Endothelial cell of umbilical vein (primary cell): ENCODE measurements around the gene FYN. TPM values are rescaled to one million over a fixed set of nuclear protein-coding genes. Genes with fewer than 3 reads are reported as not detected.

Experiments
- BruUV-seq: library from RNA; stranded (reverse); fragments of 400-500 nt; replicated peaks from 2 replicates; lab custom pipeline; 2021; lab: Mats Ljungman, UMichigan
- CTCF ChIA-PET: fragments of 300-600, 350-600 bp; sonication (Branson Sonifier 250); formaldehyde crosslinking; loops from one replicate; lab custom pipeline; 2021; ENCODE audit warnings: antibody characterized with exemption, inconsistent platforms; lab: Charles Lee
- POLR2A ChIA-PET: fragments of 300-600, 350-600 bp; sonication (Branson Sonifier 250); formaldehyde crosslinking; loops from one replicate; lab custom pipeline; 2021; ENCODE audit warnings: antibody characterized with exemption, inconsistent platforms; lab: Charles Lee
- DNase-seq: peaks from one replicate; pipeline ENCODE4 v3.0.0-alpha.2; 2011; ENCODE audit warnings: low read depth, low spot score
- FAIRE-seq: peaks from 2 replicates; lab custom pipeline; 2011; peaks lifted over from hg19 to GRCh38; lab: Jason Lieb, UNC
- H2AFZ ChIP-seq: 2 replicates; pipeline ENCODE4 v1.6.0; 2012; ENCODE audit warnings: low read depth, low read length, control low read depth, inconsistent platforms
- H3K27ac ChIP-seq: 2 replicates; pipeline ENCODE4 v1.5.1; 2011; ENCODE audit warnings: low read depth, mild to moderate bottlenecking, control low read depth, low read length, moderate library complexity; ENCODE audit not compliant: insufficient read depth
- H3K27me3 ChIP-seq, 2 experiments: 2 replicates each; pipeline versions ENCODE4 v1.6.0 to v1.6.1; 2011; ENCODE audit warnings: low read length in 2 of 2, mixed read lengths in 1 of 2; ENCODE audit not compliant: control insufficient read depth in 2 of 2, insufficient read depth in 2 of 2
- H3K36me3 ChIP-seq, 2 experiments: 2 replicates in 1 of 2; 3 replicates in 1 of 2; pipeline ENCODE4 v1.5.1; 2011; ENCODE audit warnings: low read length in 2 of 2, mild to moderate bottlenecking in 1 of 2, moderate library complexity in 1 of 2; ENCODE audit not compliant: control insufficient read depth in 2 of 2, insufficient read depth in 2 of 2; ENCODE audit errors: extremely low read depth in 1 of 2
- H3K4me1 ChIP-seq: 3 replicates; pipeline ENCODE4 v1.5.1; 2011; ENCODE audit warnings: mild to moderate bottlenecking, low read length; ENCODE audit not compliant: control insufficient read depth, insufficient read depth; ENCODE audit errors: extremely low read depth
- H3K4me2 ChIP-seq: 2 replicates; pipeline ENCODE4 v1.6.1; 2011; ENCODE audit warnings: low read length, control low read depth, mixed read lengths; ENCODE audit not compliant: insufficient read depth
- H3K4me3 ChIP-seq, 3 experiments: fragments of 200-600 bp in 1 of 3; sonication (generic), shearing (Covaris generic) in 1 of 3; replicated peaks in 1 of 3; 2 replicates each; pipeline ENCODE4 v1.5.1; 2011 to 2016; ENCODE audit warnings: control low read depth in 3 of 3, low read length in 3 of 3, mild to moderate bottlenecking in 2 of 3, inconsistent platforms in 1 of 3, low read depth in 1 of 3, moderate library complexity in 1 of 3; ENCODE audit not compliant: insufficient read depth in 1 of 3
- H3K79me2 ChIP-seq: 2 replicates; pipeline ENCODE4 v1.6.0; 2012; ENCODE audit warnings: low read length, inconsistent platforms; ENCODE audit not compliant: control insufficient read depth, insufficient read depth
- H3K9ac ChIP-seq: replicated peaks from 2 replicates; pipeline ENCODE3; 2011; ENCODE audit warnings: low read length, control low read depth; ENCODE audit not compliant: insufficient read depth; ENCODE audit errors: extremely low read depth
- H3K9me1 ChIP-seq: replicated peaks from 3 replicates; pipeline ENCODE4 v1.6.0; 2011; ENCODE audit warnings: mild to moderate bottlenecking, low read length; ENCODE audit not compliant: control insufficient read depth, insufficient read depth; ENCODE audit errors: extremely low read depth
- H3K9me3 ChIP-seq: replicated peaks from 2 replicates; pipeline ENCODE4 v1.5.1; 2012; ENCODE audit warnings: low read length, inconsistent platforms; ENCODE audit not compliant: control insufficient read depth, insufficient read depth
- H4K20me1 ChIP-seq: replicated peaks from 2 replicates; pipeline ENCODE3; 2011; ENCODE audit warnings: mild to moderate bottlenecking, low read length; ENCODE audit not compliant: control insufficient read depth, insufficient read depth; ENCODE audit errors: extremely low read depth
- EZH2 ChIP-seq: IDR thresholded peaks from 2 replicates; pipeline ENCODE4 v1.6.1; 2012; ENCODE audit warnings: borderline replicate concordance, low read depth, mild to moderate bottlenecking, moderate library complexity, low read length, inconsistent platforms; ENCODE audit not compliant: severe bottlenecking
- FOS ChIP-seq: IDR thresholded peaks from 2 replicates; pipeline ENCODE4 v1.6.1; 2011; ENCODE audit warnings: mild to moderate bottlenecking, low read length, moderate library complexity, borderline replicate concordance; ENCODE audit not compliant: insufficient read depth
- GATA2 ChIP-seq: IDR thresholded peaks from 2 replicates; pipeline ENCODE4 v1.7.0; 2011; ENCODE audit warnings: low read depth, mild to moderate bottlenecking, moderate library complexity, mixed read lengths, low read length; ENCODE audit not compliant: insufficient read length, insufficient read depth
- JUN ChIP-seq: IDR thresholded peaks from 2 replicates; pipeline ENCODE4 v1.6.1; 2011; ENCODE audit warnings: borderline replicate concordance, low read depth; ENCODE audit not compliant: insufficient read length, insufficient read depth
- MYC ChIP-seq: IDR thresholded peaks from one replicate; pipeline ENCODE4 v1.6.1; 2011; ENCODE audit warnings: mild to moderate bottlenecking, low read depth, low read length
- POLR2A ChIP-seq: IDR thresholded peaks from 2 replicates; pipeline ENCODE4 v1.6.1; 2012; ENCODE audit warnings: low read depth, mild to moderate bottlenecking, control low read depth, low read length
- POLR2AphosphoS5 ChIP-seq: IDR thresholded peaks from 2 replicates; pipeline ENCODE4 v1.6.1; 2012; ENCODE audit warnings: low read depth, mild to moderate bottlenecking, control low read depth, low read length, moderate library complexity; ENCODE audit not compliant: insufficient read depth
- dilution Hi-C: fragments of 300-500 bp; cut with MboI; formaldehyde crosslinking; loops from one replicate; pipeline ENCODE4 v1.15.0; 2019; ENCODE audit warnings: low sequenced_read_pairs; ENCODE audit not compliant: extremely low pct_ligation_motif_present
- intact Hi-C: fragments of 100-400 bp; cut with micrococcal nuclease; formaldehyde crosslinking; loops from one replicate; pipeline ENCODE4 v1.10.0; 2022
- polyA plus RNA-seq, 4 experiments: library from polyadenylated mRNA; depleted of rRNA in 3 of 4; stranded (reverse) in 3 of 4; unstranded in 1 of 4; fragments of >200 nt; gene quantifications; 2 replicates each; pipeline versions ENCODE4 v1.2.1 to v1.2.3, GENCODE V29; 2011 to 2012; ENCODE audit warnings: missing spikeins in 1 of 4
- total RNA-seq: library from RNA; stranded (reverse); gene quantifications from 2 replicates; pipeline ENCODE4 v1.2.3, GENCODE V29; 2021
- TF ChIP-seq, protein P1 (sequence below), 2 donors: IDR thresholded peaks; 1 replicate in 1 of 2; 2 replicates in 1 of 2; pipeline ENCODE4 v1.5.1; 2011; ENCODE audit warnings: low read length in 2 of 2, mild to moderate bottlenecking in 2 of 2, moderate library complexity in 2 of 2, control low read depth in 1 of 2, inconsistent platforms in 1 of 2, low read depth in 1 of 2; ENCODE audit not compliant: insufficient read depth in 1 of 2; ENCODE audit errors: extremely low read depth in 1 of 2
- TF ChIP-seq, protein P2 (sequence below): IDR thresholded peaks from 2 replicates; pipeline ENCODE4 v1.6.1; 2011; ENCODE audit not compliant: insufficient read depth, insufficient read length

FYN gene
- total and polyA plus RNA-seq, 2 donors (not counting 3 experiments of a cell fraction or from before 2014, with no cell fraction given), result 69.0 to 143 TPM

DNA sequence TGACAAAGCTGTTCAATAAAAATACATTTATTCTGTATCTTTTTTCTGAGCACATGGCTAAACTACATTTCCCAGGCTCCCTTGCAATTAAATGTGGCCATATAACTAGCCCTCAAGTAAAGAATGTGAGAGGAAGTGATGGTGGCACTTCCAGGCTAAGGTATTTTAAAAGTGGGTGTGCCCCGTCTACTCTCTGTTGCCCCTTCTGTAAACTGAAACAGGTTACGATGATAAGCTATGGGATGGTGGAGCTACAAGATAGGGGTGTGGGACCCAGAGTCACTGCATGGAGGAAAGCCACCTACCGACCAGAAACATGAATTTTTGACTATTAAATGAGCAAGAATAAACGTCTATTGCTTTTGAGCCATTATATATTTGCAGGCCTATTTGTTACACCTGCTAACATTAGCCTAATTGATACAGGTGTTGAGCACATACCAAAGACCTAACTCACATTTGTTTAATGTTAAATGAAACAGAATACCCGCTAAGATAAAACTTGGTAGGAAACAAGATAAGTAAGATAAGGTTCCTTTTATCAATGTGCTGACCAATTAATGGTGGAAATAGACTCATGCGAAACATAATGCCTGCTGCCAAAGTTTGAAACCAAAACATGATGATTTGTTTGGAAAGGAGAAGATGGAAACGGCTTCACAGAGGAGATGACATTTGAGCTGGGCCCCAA is 3.1 kb downstream of the FYN start:
- TF ChIP-seq POLR2A (no peak), GATA2 (peak; percentile 41)
- DNase-seq (no peak), FAIRE-seq (peak; percentile 40)
- Histone ChIP-seq H3K9me3 (no peaks in the 10 kb centered on the region), H3K9me1 (no peaks in the 10 kb centered on the region), H3K27me3 (no peaks in the 10 kb centered on the region), H3K27ac (no peak overlapping the region), H4K20me1 (peaks cover 9% of the 10 kb centered on the region), H3K4me1 (peaks cover 30% of the 10 kb centered on the region), H3K4me2 (peak overlapping the region; percentile 44), H2AFZ (no peak overlapping the region), H3K9ac (no peak overlapping the region), H3K36me3 (no peaks in the 10 kb centered on the region), H3K4me3 (peak overlapping the region in 1 of 3 experiments; percentile 66), H3K79me2 (peaks cover 69% of the 10 kb centered on the region)
- intact Hi-C loops (loop anchor here (2.0 to 5.0 kb wide), 3 partner anchors 45 to 388 kb away; partner anchors contain the start of gene REV3L), dilution Hi-C loops (no loop called here)
- ChIA-PET CTCF (interaction anchor here (1.4 kb wide), 1 partner anchor 25 kb away, joined by 3 read pairs; no protein-coding TSS in a partner anchor), POLR2A (no interaction called here)
- no TSS peak for BruUV-seq

DNA sequence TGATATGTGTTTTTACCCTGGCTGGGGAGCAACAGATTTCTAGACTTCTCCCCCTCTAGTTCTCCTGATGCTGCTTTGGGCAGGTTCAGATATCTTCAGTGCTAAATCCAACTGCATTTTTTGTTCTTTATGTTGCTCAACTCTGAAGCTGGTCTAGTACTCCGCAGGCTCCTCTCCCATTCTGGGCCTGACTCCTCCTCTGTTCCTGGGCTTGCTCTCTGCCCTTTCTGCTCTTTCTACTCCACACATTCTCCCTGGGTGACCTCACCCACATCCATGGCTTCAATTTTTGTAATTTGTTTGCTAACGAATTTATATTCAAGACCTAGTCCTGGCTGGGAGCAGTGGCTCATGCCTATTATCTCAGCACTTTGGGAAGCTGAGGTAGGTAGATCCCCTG is 6.4 kb downstream of the FYN start:
- peaks cover 14% of the 10 kb centered on the region for H4K20me1 ChIP-seq
- no peaks in the 10 kb centered on the region for H3K27me3 ChIP-seq
- no peak overlapping the region for H3K4me3 ChIP-seq
- peaks cover 14% of the 10 kb centered on the region for H3K4me1 ChIP-seq
- ChIA-PET POLR2A (no interaction called here), CTCF (interaction anchor here (0.7 to 1.6 kb wide), 2 partner anchors 49 to 157 kb away, joined by 3 to 4 read pairs; no protein-coding TSS in a partner anchor)
- BruUV-seq, result no TSS peak
- H3K27ac ChIP-seq, result no peak overlapping the region
- DNase-seq (no peak), FAIRE-seq (no peak)
- no peak overlapping the region for H2AFZ ChIP-seq
- H3K36me3 ChIP-seq, result no peaks in the 10 kb centered on the region
- dilution Hi-C loops, result no loop called here
- no peak overlapping the region for H3K4me2 ChIP-seq
- no peak for TF ChIP-seq MYC
- TF ChIP-seq, protein P1, sequence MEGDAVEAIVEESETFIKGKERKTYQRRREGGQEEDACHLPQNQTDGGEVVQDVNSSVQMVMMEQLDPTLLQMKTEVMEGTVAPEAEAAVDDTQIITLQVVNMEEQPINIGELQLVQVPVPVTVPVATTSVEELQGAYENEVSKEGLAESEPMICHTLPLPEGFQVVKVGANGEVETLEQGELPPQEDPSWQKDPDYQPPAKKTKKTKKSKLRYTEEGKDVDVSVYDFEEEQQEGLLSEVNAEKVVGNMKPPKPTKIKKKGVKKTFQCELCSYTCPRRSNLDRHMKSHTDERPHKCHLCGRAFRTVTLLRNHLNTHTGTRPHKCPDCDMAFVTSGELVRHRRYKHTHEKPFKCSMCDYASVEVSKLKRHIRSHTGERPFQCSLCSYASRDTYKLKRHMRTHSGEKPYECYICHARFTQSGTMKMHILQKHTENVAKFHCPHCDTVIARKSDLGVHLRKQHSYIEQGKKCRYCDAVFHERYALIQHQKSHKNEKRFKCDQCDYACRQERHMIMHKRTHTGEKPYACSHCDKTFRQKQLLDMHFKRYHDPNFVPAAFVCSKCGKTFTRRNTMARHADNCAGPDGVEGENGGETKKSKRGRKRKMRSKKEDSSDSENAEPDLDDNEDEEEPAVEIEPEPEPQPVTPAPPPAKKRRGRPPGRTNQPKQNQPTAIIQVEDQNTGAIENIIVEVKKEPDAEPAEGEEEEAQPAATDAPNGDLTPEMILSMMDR (IDR thresholded peaks at IDR 0.05; ENCODE audit: extremely low read depth in 1 of 2, insufficient read depth in 1 of 2, low read depth in 1 of 2, low read length in 2 of 2), result no peak
- no peak for TF ChIP-seq POLR2AphosphoS5
- TF ChIP-seq, protein P2, sequence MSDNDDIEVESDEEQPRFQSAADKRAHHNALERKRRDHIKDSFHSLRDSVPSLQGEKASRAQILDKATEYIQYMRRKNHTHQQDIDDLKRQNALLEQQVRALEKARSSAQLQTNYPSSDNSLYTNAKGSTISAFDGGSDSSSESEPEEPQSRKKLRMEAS, result no peak
- TF ChIP-seq EZH2, result no peak
- TF ChIP-seq GATA2, result no peak
- no peak for TF ChIP-seq FOS
- no peak for TF ChIP-seq POLR2A
- no peak for TF ChIP-seq JUN
- intact Hi-C loops, result no loop called here
- no peaks in the 10 kb centered on the region for H3K9me3 ChIP-seq
- peaks cover 93% of the 10 kb centered on the region for H3K79me2 ChIP-seq
- H3K9ac ChIP-seq, result no peak overlapping the region
- H3K9me1 ChIP-seq, result no peaks in the 10 kb centered on the region
